Measurements from ENCODE around the gene ZNF879. TPM values are rescaled to one million over a fixed set of nuclear protein-coding genes. Genes with fewer than 3 reads are reported as not detected.
A peak's percentile ranks its signal among the peaks of the same experiment; 100 is the strongest.

ZNF879 gene
- 1 to 10 TPM; 2.7 to 4.3 TPM for total RNA-seq
- long read RNA-seq, partial matches to known transcripts, result 1 of 5 reads
- long read RNA-seq, other reads (novel, unspliced or antisense), result 1 of 5 reads

DNA sequence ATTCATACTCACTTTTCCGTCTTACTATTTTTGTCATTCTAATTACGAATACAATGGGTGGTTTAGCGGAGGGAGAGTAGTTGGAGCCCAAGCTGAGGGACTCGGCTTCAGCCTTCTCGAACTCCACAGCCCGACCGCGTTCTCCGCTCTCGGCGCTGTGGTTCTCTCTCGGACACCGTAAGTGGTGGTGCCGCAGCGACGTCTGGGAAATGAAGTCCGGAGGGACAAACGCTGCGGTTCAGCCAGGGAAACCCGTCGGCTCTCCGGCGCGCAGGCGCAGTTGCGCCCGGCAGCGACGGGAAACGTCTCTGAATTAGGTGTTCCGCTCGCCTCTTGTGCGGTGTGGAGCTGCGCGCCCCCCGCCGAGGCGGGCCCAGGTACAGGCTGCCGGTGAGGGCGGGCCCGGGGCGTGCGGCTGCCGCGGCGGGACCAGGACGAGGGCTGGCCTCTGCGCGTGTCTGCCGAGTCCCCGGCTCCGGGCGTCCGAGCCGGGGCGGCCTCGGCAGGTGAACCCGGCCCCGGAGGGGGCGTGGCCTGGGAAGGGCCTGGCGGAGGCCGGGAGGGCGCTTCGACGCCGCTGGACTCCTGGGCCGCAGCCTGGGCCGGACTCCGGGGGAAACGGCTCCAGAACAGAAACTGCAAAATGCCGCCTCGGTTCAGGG is at the start of gene ZNF879:
TSS of gene ZNF879 (plus strand) at position 277 of the 662 bp plus-strand sequence. CDS start 1,201 bp downstream, outside the sequence.
- peak; percentile 92 to 93 for DNase-seq
- ATAC-seq, result peak; percentile 99
- intact Hi-C loops (cut with DNase I, micrococcal nuclease), result no loop called here

DNA sequence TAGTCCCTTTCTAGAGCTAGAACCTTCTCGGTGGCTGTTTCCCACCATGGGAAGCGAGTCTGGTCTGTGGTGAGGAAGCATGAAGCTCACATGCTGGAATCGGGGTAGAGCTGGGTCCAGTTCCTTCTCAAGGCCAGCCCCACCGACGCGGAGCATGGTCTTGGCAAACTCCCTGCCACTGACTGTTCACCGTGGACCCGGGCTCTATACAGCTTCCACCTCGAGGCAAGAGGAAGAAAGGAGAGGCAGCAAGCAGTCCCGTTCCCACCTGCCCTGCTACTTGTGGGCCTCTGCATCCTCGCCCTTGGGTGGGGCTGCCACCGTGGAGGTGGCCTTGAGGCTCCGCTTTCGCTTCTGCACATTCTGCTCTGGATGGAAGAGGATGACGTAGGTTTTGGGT is 42.2 kb upstream of the ZNF879 start:
- ATAC-seq, result no peak
- no peak for DNase-seq
- intact Hi-C loops (cut with DNase I, micrococcal nuclease), result no loop called here

DNA sequence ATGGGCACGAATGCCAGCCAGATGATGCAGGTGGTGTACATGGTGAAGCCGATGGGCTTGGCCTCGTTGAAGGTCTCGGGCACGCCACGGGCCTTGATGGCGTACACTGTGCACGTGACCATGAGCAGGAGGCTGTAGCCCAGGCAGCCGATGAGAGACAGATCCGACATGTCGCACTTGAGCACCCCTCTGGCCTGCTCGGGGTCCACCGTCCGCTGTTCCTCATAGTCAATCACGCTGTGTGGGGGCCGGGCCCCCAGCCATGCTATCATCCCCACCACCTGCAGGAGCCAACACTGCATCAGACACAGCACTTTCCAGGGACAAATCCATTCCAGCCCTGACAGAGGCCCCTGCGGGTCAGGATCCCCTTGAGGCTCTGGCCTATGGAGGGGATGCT is 40.7 kb upstream of the ZNF879 start:
- ATAC-seq, result no peak
- intact Hi-C loops (cut with DNase I, micrococcal nuclease), result no loop called here
- DNase-seq, result no peak

DNA sequence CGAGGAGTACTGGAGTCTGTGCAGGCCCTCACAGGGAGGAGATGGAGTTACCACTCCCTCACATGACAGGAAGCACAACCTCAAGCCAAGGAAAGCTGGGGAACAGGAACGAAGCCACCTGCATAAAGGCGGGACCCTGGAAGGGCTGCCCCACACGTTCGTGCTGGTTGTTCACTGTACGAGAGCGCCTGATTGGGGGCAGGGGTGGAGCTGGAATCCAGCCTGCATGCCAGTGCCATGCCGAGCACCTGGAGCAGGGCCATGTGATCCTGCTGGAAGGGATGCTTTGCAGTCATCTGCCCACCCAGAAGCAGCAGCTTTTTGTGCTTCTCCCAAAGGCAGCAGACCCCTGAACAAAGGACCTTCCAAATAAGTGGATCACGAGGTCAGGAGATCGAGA is 39.9 kb upstream of the ZNF879 start:
- intact Hi-C loops (cut with DNase I, micrococcal nuclease), result no loop called here
- DNase-seq (no peak), ATAC-seq (no peak)

DNA sequence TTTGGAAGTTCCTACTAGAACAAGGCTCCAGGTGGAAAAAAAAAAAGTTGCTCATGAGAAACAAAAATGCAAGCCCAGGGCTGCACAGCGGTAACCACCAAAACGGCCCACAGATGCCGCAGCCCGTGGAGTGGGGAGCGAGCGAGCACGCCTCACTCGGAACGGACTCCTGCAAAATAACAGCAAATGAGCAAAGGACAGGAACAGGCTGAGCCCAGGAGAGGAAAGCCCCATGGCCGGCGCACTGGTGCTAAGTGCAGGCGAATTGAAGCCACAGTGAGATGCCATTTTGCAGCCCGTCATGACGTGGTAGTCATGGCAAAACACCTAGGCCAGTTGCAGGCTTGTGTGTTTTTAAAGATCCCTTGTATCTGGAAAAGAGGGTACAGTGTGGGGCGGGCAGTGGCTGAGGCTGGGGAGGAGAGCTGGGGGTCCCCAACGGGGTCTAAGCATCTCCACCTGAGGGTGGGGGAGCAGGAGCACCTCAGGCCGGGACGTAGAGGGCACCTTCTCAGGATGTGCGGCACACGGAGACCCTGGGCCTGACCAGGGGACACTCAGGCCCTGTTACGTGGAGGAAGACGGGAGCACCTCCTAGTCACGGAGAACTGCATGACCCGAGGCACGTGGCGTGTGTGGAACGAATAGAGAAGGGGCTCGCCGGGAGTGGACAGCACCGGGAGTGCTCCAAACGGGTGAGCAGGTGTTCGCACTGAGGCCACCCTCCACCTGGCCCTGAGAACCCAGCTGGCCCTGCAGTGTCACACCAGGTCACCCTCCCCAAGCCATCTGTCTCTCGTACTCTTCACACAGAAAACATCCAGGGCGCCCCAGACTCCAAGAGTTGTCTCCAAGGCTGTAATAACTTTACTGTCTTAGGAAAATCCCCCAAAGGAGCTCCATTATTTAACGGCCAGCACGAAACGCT is 39.2 kb upstream of the ZNF879 start:
- DNase-seq (no peak), ATAC-seq (no peak)
- intact Hi-C loops (cut with DNase I, micrococcal nuclease), result no loop called here

DNA sequence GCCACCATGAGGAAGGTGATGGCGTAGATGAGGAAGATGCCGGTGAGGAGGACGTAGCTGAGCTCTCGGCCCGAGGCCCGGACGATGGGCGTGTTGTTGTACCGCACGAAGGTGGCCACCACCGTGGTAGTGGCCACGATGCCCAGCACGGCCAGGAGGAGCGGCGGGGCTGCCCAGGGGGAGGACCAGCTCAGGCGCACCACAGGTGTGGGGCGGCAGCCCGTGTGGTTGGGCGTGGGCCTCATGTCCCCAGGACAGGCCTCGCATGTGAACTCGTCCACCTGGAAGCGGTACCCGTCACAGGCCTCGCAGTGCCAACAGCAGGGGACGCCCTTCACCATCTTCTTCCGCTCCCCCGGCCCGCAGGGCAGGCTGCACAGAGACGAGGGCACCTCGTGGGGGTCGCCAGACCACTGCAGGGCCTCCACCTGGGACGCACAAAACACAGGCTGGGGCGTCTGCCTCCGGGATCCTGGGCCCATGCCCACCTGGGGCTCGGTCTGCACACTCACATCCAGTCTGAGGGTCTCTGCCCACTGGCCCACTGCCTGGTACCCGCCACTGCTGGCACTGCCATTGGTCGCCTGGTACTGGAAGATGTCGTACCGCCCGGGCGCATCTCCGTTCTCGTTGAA is 37.2 kb upstream of the ZNF879 start:
- intact Hi-C loops (cut with DNase I, micrococcal nuclease), result no loop called here
- no peak for DNase-seq
- ATAC-seq, result no peak

DNA sequence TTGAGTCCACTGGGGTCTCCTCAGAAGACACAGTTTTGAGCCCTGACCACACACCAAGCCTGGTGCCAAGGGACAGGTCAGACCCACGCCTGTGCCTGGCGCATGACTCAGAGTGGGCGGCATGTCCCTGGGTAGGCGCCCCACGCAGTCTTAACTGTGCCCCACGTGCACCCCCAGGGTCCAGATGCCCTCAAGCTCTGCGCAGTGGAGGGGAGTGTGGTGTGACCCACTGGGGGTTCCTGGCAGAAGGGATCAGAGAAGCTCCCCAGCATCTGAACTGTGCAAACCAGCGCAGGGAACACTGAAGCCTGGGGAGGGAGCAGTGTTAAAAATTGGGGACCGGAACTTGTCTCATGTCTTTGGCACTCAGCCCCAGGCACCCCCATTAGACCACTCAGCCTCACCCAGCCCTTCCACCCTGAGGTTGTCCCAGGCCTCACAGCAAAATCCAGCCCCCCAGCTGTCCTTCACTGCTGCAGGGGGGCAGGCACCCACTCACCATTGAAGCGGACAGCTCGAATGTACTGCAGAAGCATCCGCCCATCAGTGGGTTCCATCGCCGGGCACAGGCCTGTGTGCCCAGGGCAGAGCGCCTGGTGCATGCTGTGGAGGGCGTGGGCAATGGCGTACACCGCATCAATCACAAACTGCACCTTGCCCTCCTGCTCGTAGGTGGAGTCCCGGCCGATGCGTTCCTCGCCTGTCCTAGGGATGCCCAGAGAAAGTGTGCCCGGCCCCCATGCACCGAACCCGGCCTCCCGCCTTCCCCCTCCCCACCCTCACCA is 35.0 kb upstream of the ZNF879 start:
- intact Hi-C loops (cut with DNase I, micrococcal nuclease), result no loop called here
- DNase-seq (no peak), ATAC-seq (no peak)

DNA sequence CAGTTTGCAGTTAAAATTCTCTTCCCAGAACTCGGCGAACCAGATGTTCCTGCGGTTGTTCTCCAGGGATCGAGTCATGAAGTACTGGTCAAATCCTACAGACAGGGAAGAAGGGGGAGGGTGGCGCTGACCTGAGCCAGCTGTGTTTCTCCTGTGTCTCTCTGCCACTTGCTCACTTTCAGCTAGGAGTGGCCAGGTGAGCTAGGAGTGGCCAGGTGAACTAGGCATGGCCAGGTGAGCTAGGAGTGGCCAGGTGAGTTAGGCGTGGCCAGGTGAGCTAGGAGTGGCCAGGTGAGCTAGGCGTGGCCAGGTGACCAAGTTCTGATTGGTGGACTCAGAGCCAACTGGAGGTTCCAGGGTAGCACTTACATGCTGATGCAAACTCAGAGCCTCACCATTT is 34.3 kb upstream of the ZNF879 start:
- DNase-seq (no peak), ATAC-seq (no peak)
- intact Hi-C loops (cut with DNase I, micrococcal nuclease), result no loop called here

DNA sequence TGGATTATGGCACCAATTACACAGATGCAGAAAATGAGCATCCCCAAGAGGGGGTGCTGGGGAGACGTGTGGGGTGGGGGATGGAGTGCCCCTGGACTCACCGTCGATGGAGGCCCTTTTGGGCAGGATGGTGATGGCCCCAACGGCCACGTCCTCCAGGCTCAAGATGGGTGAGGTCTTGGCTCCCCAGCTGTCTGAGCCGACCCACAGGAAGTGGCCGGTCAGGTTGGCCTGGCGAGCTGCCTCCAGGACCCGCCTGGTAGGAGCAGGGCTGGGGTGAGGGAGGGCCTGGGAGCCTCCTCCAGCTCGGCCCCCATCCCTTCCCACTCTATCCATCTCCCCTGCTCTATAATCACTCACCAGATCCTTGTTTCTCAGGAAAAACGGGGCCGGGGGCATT is 33.1 kb upstream of the ZNF879 start:
- ATAC-seq (no peak), DNase-seq (no peak)
- intact Hi-C loops (cut with DNase I, micrococcal nuclease), result no loop called here

DNA sequence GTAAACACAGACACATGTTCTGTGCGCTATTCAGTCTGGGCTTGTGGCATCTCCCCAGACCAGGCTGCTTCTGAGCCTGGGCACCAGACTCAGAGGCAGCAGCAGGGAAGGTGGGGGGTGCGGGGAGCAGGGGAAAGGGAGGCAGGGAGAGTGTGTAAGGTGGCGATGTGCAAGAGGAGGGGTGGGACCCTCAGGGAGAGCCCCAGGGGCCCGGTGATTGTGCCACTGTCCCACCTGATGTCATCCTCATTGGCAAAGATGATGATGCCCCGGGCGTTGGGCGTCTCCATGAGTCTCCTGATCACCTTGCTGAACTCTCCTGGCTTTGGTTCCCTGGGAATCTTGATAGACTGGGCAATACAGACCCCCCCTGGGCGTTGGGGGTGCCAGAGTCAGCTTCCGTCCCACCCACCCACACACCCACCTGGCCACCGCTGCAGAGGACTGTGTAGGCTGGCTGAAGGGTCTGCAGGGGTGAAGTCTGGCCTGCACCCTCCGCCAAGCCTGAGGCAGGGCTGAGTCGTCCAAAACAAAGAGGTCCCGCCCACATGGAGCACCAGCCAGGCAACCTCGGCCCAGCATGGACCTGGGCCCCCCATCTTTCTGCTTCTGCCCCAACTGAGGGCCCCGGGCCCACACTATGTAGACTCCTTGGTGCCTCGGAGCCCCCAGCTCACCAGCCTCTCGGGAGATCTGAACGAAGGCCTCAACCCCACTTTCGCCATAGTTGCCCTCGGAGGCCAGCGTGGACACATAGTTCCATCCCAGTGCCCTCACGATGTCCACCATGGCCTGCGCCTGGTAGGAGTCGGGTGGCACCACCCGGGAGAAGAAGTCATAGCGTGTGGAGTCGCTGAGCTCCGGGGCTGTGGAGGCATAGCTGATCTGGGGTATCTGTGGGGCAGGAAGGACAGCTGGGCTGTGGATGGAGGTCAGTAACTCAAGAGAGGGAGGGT is 32.1 kb upstream of the ZNF879 start:
- ATAC-seq, result no peak
- DNase-seq, result no peak
- intact Hi-C loops (cut with DNase I, micrococcal nuclease), result no loop called here

DNA sequence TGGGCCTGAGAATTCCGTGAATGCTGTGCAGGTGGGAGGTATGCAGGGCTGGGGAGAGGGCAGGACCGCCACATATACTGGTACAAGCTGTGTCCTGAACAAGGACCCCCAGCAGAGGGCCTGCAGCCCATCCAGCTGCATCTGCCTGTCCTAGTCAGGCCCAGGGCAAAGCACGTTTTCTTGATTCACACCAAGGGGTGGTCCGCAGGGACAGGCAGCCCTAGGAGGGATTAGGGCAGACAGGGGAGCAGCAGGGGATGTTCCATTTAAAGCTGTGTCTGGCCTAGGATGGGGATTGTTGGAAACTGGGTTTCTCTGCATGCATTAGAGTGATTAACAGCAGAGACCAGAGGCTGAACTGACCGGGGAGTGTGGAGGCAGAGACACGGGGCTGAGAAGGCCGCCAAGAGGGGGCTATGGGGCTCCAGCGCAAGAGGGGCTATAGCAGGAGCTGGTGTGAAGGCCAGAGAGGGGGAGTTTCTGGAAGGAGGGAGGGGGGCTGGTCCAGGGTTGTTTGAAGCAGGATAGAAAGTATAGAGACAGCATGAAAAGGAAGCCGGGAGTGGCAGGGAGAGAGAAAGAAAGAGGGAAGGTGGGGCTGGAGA is 31.2 kb upstream of the ZNF879 start:
- DNase-seq, result no peak
- intact Hi-C loops (cut with DNase I, micrococcal nuclease), result no loop called here
- no peak for ATAC-seq

DNA sequence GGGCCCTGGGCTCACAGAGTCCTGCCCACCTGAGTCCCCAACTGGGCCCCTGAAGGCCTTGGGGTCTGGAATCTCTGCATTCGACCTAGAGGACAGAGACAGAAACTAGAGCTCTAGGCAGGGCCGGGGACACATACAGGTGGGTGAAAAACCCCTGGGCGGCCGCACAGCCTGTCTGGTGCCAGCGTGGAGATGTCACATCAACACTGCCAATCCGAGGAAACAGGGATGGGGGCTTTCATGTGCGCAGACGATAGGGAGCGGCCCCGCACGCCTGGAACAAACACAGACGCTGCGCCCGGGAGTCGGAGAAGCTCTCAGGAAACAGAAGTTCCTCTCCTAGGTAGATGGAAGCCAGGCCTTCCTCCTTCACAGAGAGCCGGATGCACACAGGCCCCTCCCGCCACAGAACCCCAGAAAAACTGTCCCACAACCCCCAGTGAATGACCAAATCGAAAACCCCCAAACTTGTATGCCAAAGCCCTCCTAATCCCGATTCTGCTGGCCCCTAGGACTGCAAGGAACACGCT is 30.3 kb upstream of the ZNF879 start:
- no peak for DNase-seq
- no peak for ATAC-seq
- intact Hi-C loops (cut with DNase I, micrococcal nuclease), result no loop called here

DNA sequence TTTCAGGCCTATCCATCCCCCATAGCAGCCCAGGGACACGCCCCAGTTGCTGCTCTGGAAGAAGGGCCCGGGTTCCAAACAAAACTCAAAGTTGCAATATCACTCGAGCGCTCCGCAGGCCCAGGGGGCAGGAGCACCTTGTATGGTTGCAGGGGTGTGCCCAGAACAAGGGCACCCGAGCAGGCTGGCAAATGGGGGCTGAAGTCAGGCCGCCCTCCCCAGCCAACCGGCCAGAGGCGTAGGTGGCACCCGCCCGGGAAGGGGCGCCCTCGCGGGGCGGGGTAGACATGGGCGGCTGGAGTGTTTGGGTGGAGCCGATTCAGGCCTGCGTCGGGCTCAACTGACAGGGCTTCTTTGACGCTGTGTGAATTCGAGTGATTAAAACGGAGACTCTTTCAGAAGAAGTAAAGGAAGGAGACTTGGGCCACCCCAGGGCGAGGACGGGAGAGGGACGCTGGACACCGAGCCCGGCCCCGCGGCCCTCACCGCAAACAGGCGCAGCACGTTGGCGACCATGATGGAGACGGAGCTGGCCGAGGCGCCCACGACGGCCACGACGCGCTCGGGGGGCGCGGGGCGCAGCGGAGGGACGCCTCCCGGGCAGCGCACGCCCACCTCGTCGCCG is 29.5 kb upstream of the ZNF879 start:
- ATAC-seq (no peak), DNase-seq (no peak)
- intact Hi-C loops (cut with DNase I, micrococcal nuclease), result no loop called here

DNA sequence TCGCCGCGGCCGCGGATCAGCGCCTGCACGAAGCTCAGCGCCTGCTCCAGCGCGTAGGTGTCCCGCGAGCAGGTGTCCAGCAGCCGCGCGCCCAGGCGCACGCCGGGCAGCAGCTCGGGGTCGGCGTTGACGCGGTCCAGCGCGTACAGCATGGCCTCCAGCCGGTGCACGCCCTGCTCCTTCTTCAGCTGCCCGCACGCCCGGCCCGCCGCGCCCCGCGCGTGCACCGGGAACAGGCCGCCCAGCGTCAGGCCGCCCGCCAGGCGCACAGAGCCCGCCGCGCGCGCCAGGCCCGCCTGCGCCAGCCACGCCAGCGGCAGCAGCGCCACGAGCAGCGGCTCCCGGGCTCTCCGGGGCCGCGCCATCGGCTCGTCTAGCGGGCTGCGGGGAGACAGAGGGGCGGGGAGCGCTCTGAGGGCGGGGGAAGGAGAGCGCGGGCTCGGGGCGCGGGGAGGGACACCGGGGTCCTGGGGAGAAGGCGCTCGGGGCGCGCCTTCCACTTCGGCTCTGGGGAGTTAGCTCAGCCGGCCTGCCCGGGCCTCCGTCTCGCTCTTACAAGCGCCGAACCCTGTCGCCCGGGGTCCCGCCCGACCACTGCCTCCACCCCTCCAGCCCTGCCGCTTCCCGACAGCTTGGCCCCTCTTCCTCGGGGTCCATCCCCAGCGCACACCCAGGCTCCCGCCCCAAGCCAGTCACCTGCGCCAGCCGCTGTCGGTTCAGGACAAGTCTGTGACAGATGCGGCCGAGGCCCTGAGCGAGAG is 28.8 kb upstream of the ZNF879 start, which contains the start of gene GRM6:
TSS of gene GRM6 (minus strand) at position 741 of the 761 bp plus-strand sequence. CDS start at position 365, 376 bp downstream.
- ATAC-seq (no peak), DNase-seq (no peak)
- intact Hi-C loops (cut with DNase I, micrococcal nuclease), result no loop called here

DNA sequence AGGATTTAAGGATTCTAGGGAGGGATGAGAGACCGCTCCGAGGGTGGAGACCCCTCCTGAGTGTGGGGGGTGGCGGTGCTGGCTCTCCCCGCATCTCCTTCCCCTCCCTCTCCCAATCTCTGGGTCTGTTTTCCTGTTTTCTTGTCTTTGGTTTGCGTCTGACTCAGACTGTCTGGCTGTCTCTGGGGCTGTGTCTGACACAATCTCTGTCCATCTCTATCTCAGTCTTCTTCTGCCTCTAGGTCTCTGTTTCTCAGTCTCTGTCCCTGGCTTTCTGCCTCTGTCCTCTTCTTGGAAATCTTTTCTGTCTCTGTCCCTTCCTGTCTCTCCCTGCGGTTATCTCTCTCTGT is 28.3 kb upstream of the ZNF879 start:
- ATAC-seq (no peak), DNase-seq (no peak)
- intact Hi-C loops (cut with DNase I, micrococcal nuclease), result no loop called here

DNA sequence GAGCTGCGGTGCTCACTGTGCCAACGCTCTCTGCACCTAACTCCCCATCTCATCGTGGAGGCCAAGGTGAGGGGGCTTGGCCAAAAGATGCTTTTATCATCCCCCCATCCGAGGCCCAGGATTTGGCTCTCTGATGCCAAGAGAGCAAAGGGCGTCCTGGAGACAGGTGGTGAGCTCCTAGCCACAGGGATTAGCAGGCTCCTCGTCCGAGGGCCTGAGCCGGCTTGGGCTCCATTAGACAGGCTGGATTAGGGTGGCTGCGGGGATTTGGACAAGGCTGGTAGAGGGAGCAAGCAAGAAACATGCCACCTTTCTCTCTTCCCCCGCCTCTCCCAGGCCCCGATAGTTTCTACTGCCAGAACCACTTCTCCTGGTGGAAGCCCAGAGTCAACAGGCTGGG is 27.4 kb upstream of the ZNF879 start:
- intact Hi-C loops (cut with DNase I, micrococcal nuclease), result no loop called here
- ATAC-seq, result no peak
- DNase-seq, result no peak
